Measurements from ENCODE around the gene CLRN2.
"Not testable (repeated sequence)": the region's sequence is repeated elsewhere in the genome, so short reads cannot be mapped to it uniquely, and the experiment has no call there.

The CLRN2 gene

GRCh38 chr4:17545374-17546140 is 30.6 kb downstream of the CLRN2 start:
- DNase-seq (ENCODE audit: low spot score) = no peak

- no peak for DNase-seq (ENCODE audit: low spot score)
Observed at GRCh38 chr4:17546222-17546621, 31.3 kb downstream of the CLRN2 start.

- no peak for DNase-seq (ENCODE audit: low spot score)
Observed at GRCh38 chr4:17546678-17547077, 31.7 kb downstream of the CLRN2 start.

- no peak for DNase-seq (ENCODE audit: low spot score)
Observed at GRCh38 chr4:17550549-17550948, 35.6 kb downstream of the CLRN2 start.

- no peak for DNase-seq (ENCODE audit: low spot score)
Observed at GRCh38 chr4:17552427-17552826, 37.5 kb downstream of the CLRN2 start.

- DNase-seq (ENCODE audit: low spot score) = no peak
Observed at GRCh38 chr4:17554568-17554967, 39.6 kb downstream of the CLRN2 start.

- DNase-seq (ENCODE audit: low spot score) = no peak
Observed at GRCh38 chr4:17556498-17556897, 41.5 kb downstream of the CLRN2 start.

- DNase-seq (ENCODE audit: low spot score) = no peak
Observed at GRCh38 chr4:17557880-17558279, 42.9 kb downstream of the CLRN2 start.

GRCh38 chr4:17558941-17559708 is 44.2 kb downstream of the CLRN2 start:
- DNase-seq (ENCODE audit: low spot score) = no peak

- no peak for DNase-seq (ENCODE audit: low spot score)
Observed at GRCh38 chr4:17559709-17560048, 44.7 kb downstream of the CLRN2 start.

GRCh38 chr4:17560065-17560673 is 45.2 kb downstream of the CLRN2 start:
- DNase-seq (ENCODE audit: low spot score) = no peak

- peak; percentile 50 for DNase-seq (ENCODE audit: low spot score)
Observed at GRCh38 chr4:17561195-17561909, 46.4 kb downstream of the CLRN2 start.

GRCh38 chr4:17562157-17562556 is 47.2 kb downstream of the CLRN2 start:
- no peak for DNase-seq (ENCODE audit: low spot score)

GRCh38 chr4:17565846-17566245 is 50.9 kb downstream of the CLRN2 start:
- DNase-seq (ENCODE audit: low spot score) = no peak

- no peak for DNase-seq (ENCODE audit: low spot score)
Observed at GRCh38 chr4:17567271-17567670, 52.3 kb downstream of the CLRN2 start.

- DNase-seq (ENCODE audit: low spot score) = no peak
Observed at GRCh38 chr4:17574206-17574605, 59.2 kb downstream of the CLRN2 start.

- not testable (repeated sequence) for DNase-seq (ENCODE audit: low spot score)
Observed at GRCh38 chr4:17575177-17575576, 60.2 kb downstream of the CLRN2 start.
